HCT116 (cell line): ENCODE results near the gene MDP1. TPM values are rescaled to one million over a fixed set of nuclear protein-coding genes. Genes with fewer than 3 reads are reported as not detected.

Source experiments
- ATAC-seq: fragments of 200-7000 bp; cut with Tn5 transposase; 2 replicates; pipeline ENCODE4 v1.9.1; 2020; ENCODE audit warnings: mild to moderate bottlenecking, moderate library complexity
- BruUV-seq: library from RNA; stranded (reverse); fragments of 400-500 nt; replicated peaks from 2 replicates; lab custom pipeline; 2021; lab: Mats Ljungman, UMichigan
- CTCF ChIA-PET: fragments of 300-600 bp; sonication (Branson Sonifier 250); formaldehyde crosslinking; loops from one replicate; lab custom pipeline; 2021; ENCODE audit warnings: antibody characterized with exemption; lab: Charles Lee
- POLR2A ChIA-PET: fragments of 300-600, 350-600 bp; sonication (Branson Sonifier 250); formaldehyde crosslinking; loops from one replicate; lab custom pipeline; 2021; ENCODE audit warnings: antibody characterized with exemption; lab: Charles Lee
- RAD21 ChIA-PET, 2 experiments: fragments of 300-600 bp; sonication (Branson Sonifier 250); formaldehyde crosslinking; loops; one replicate each; lab custom pipeline; 2023; ENCODE audit warnings: low total read pairs in 2 of 2; ENCODE audit not compliant: uncharacterized antibody in 2 of 2, unreplicated experiment in 2 of 2, low non-redundant PET in 1 of 2; lab: Charles Lee
- DNase-seq: peaks from one replicate; pipeline ENCODE4 v3.0.0-alpha.2; 2010; ENCODE audit warnings: low read depth, low spot score
- H2AFZ ChIP-seq: fragments of 200-600 bp; shearing (Covaris generic), sonication (generic); 2 replicates; pipeline ENCODE4 v1.6.1; 2017; ENCODE audit warnings: low read depth, mixed run types, mixed read lengths, antibody characterized with exemption, low read length; ENCODE audit not compliant: poor library complexity, severe bottlenecking
- H3K27ac ChIP-seq: 2 replicates; pipeline ENCODE4 v1.5.1; 2012; ENCODE audit warnings: low read depth, low read length
- H3K27me3 ChIP-seq: fragments of 200-600 bp; sonication (generic); 2 replicates; pipeline ENCODE4 v1.6.1; 2016; ENCODE audit warnings: mixed run types, low read length, mixed read lengths; ENCODE audit not compliant: insufficient read depth
- H3K36me3 ChIP-seq, 2 experiments: fragments of 200-500 bp in 1 of 2; fragments of 200-600 bp in 1 of 2; sonication (Bioruptor generic) in 1 of 2; sonication (generic) in 1 of 2; 2 replicates each; pipeline versions ENCODE4 v1.5.1 to v1.6.1; 2014 to 2016; ENCODE audit warnings: low read length in 2 of 2, inconsistent platforms in 1 of 2, mixed read lengths in 1 of 2, mixed run types in 1 of 2; ENCODE audit not compliant: insufficient read depth in 2 of 2, control insufficient read depth in 1 of 2
- H3K4me1 ChIP-seq, 2 experiments: fragments of 200-600 bp in 1 of 2; sonication (generic) in 1 of 2; 2 replicates each; pipeline versions ENCODE4 v1.5.1 to v1.6.1; 2012 to 2017; ENCODE audit warnings: low read length in 2 of 2, inconsistent platforms in 1 of 2, mild to moderate bottlenecking in 1 of 2, mixed read lengths in 1 of 2, mixed run types in 1 of 2, moderate library complexity in 1 of 2; ENCODE audit not compliant: insufficient read depth in 2 of 2, control insufficient read depth in 1 of 2
- H3K4me2 ChIP-seq: fragments of 200-600 bp; sonication (generic); 2 replicates; pipeline ENCODE4 v1.6.1; 2017; ENCODE audit warnings: mixed run types, low read length, mixed read lengths
- H3K4me3 ChIP-seq, 2 experiments: fragments of 200-600 bp in 1 of 2; sonication (generic) in 1 of 2; replicated peaks in 1 of 2; 2 replicates each; pipeline ENCODE4 v1.5.1; 2011 to 2016; ENCODE audit warnings: low read length in 2 of 2, control low read depth in 1 of 2, low read depth in 1 of 2, mild to moderate bottlenecking in 1 of 2, mixed read lengths in 1 of 2, mixed run types in 1 of 2
- H3K79me2 ChIP-seq: fragments of 200-600 bp; sonication (generic); 2 replicates; pipeline ENCODE4 v1.6.1; 2017; ENCODE audit warnings: mild to moderate bottlenecking, mixed run types, low read length, moderate library complexity, mixed read lengths; ENCODE audit not compliant: insufficient read depth
- H3K9ac ChIP-seq: fragments of 200-600 bp; sonication (generic); 2 replicates; pipeline ENCODE4 v1.6.1; 2016; ENCODE audit warnings: low read length, mixed read lengths
- H3K9me2 ChIP-seq: fragments of 200-600 bp; sonication (generic), shearing (Covaris generic); 2 replicates; pipeline ENCODE4 v1.6.1; 2017; ENCODE audit warnings: mixed run types, mild to moderate bottlenecking, moderate library complexity; ENCODE audit not compliant: insufficient read depth
- H3K9me3 ChIP-seq, 2 experiments: fragments of 200-500 bp in 1 of 2; fragments of 200-600 bp in 1 of 2; sonication (Bioruptor generic) in 1 of 2; sonication (generic) in 1 of 2; 2 replicates each; pipeline ENCODE4 v1.6.1; 2014 to 2017; ENCODE audit warnings: low read length in 2 of 2, mixed read lengths in 2 of 2, inconsistent platforms in 1 of 2, low read depth in 1 of 2, mild to moderate bottlenecking in 1 of 2, mixed run types in 1 of 2, moderate library complexity in 1 of 2; ENCODE audit not compliant: control insufficient read depth in 1 of 2, insufficient read depth in 1 of 2
- H4K20me1 ChIP-seq: fragments of 200-600 bp; sonication (generic), shearing (Covaris generic); 2 replicates; pipeline ENCODE4 v1.6.1; 2017; ENCODE audit warnings: mixed run types, mild to moderate bottlenecking, moderate library complexity; ENCODE audit not compliant: insufficient read depth
- YY1 ChIP-seq: IDR thresholded peaks from 2 replicates; pipeline ENCODE4 v1.6.1; 2011; ENCODE audit warnings: low read length, low read depth, moderate library complexity, mild to moderate bottlenecking; ENCODE audit not compliant: insufficient replicate concordance; ENCODE audit errors: extremely low read depth
- intact Hi-C: fragments of 100-400 bp; cut with micrococcal nuclease; formaldehyde crosslinking; loops from 2 replicates; pipeline ENCODE4 v1.10.0; 2022
- total RNA-seq: library from RNA; stranded (reverse); gene quantifications from one replicate; pipeline ENCODE4 v1.2.1, GENCODE V29; 2021; ENCODE audit not compliant: unreplicated experiment
- TF ChIP-seq, protein P1 (sequence below): IDR thresholded peaks from 2 replicates; pipeline ENCODE4 v1.6.1; 2012; ENCODE audit warnings: low read depth
- TF ChIP-seq, protein P2 (sequence below): IDR thresholded peaks from 2 replicates; pipeline ENCODE4 v1.6.1; 2011; ENCODE audit warnings: mild to moderate bottlenecking, low read length, moderate library complexity; ENCODE audit not compliant: insufficient replicate concordance; ENCODE audit errors: extremely low read depth

MDP1 gene
- total RNA-seq, 1 experiment from 2014 or later, result 15.9 TPM

DNA sequence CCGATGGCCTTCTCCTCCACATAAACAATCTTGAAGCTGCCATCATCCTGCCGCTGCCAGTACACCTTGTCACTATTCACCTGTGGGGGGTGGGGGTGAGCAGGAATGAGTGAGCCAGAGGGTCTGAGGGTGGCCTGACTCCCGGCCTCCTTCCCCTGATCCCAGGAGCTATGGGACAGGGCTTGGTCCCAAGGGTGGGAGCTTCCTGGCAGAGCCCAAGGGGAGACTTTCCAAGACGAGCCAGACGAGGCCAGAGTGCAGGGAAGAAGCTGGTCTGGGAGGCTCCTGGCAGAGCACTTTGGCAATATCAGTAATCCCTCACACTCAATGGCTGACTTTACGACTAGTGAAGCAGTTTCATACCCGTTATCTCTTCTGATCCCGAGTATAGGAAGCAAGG, 39.6 kb upstream of the MDP1 start:
- intact Hi-C loops, result no loop called here
- Histone ChIP-seq H3K27me3 (no peaks in the 10 kb centered on the region), H3K79me2 (no peaks in the 10 kb centered on the region), H3K4me1 (peaks cover 10 to 19% of the 10 kb centered on the region in 2 experiments), H3K9me3 (no peaks in the 10 kb centered on the region), H3K9ac (no peak overlapping the region), H4K20me1 (no peaks in the 10 kb centered on the region), H3K4me2 (no peak overlapping the region), H2AFZ (no peak overlapping the region), H3K4me3 (no peak overlapping the region), H3K36me3 (no peaks in the 10 kb centered on the region; a peak in 1 of 4 replicates), H3K27ac (no peak overlapping the region), H3K9me2 (no peaks in the 10 kb centered on the region)
- no TSS peak for BruUV-seq
- RAD21 ChIA-PET, result no interaction called here
- POLR2A ChIA-PET, result no interaction called here
- ATAC-seq (no peak), DNase-seq (no peak)
- TF ChIP-seq, protein P1, sequence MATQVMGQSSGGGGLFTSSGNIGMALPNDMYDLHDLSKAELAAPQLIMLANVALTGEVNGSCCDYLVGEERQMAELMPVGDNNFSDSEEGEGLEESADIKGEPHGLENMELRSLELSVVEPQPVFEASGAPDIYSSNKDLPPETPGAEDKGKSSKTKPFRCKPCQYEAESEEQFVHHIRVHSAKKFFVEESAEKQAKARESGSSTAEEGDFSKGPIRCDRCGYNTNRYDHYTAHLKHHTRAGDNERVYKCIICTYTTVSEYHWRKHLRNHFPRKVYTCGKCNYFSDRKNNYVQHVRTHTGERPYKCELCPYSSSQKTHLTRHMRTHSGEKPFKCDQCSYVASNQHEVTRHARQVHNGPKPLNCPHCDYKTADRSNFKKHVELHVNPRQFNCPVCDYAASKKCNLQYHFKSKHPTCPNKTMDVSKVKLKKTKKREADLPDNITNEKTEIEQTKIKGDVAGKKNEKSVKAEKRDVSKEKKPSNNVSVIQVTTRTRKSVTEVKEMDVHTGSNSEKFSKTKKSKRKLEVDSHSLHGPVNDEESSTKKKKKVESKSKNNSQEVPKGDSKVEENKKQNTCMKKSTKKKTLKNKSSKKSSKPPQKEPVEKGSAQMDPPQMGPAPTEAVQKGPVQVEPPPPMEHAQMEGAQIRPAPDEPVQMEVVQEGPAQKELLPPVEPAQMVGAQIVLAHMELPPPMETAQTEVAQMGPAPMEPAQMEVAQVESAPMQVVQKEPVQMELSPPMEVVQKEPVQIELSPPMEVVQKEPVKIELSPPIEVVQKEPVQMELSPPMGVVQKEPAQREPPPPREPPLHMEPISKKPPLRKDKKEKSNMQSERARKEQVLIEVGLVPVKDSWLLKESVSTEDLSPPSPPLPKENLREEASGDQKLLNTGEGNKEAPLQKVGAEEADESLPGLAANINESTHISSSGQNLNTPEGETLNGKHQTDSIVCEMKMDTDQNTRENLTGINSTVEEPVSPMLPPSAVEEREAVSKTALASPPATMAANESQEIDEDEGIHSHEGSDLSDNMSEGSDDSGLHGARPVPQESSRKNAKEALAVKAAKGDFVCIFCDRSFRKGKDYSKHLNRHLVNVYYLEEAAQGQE, result no peak
- CTCF ChIA-PET, result no interaction called here

DNA sequence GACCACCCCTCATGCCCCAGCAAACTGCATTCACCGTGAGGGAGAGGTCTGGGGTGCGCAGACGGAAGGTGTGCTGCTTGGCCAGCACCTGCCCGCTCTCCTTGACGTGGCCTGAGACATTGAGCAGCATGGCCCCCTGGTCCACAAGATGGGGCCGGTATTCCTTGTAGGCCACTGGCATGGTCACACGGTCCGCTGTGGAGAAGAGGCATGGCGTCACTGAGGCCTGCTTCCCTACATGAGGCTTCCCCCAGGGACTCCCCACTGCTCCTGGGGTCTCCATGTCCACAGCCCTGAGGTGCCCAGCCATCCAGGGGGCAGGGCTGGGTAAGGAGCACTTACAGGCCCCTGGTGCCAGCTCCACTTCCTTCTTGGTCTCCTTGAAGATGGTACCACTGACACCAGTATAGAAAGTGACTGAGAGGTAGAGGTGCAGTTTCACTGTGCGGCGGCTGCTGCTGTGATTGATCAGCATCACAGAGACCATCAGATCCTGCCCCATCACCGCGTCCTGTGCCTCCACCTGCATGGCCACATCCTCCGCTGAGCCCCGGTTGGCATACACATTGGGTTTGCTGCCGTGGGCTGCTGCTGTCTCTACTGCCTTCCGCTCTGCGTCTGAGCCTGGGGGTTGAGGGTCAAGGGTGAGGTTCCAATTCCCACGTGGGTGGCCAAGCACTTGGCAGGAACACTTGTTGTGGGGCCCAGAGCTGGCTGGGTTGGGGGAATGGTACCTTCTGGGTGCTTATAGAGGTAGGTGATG, 38.9 kb upstream of the MDP1 start:
- POLR2A ChIA-PET, result no interaction called here
- CTCF ChIA-PET, result no interaction called here
- H3K36me3 ChIP-seq, result no peaks in the 10 kb centered on the region; a peak in 1 of 4 replicates

More for the DNA sequence above, 38.9 kb upstream of the MDP1 start:
- no peaks in the 10 kb centered on the region for H3K27me3 ChIP-seq
- no peaks in the 10 kb centered on the region for H3K9me3 ChIP-seq
- H2AFZ ChIP-seq, result no peak overlapping the region
- RAD21 ChIA-PET, result no interaction called here
- no peak overlapping the region for H3K4me2 ChIP-seq
- DNase-seq, result no peak
- no peak for ATAC-seq
- intact Hi-C loops, result no loop called here
- no peak overlapping the region for H3K27ac ChIP-seq
- H3K4me3 ChIP-seq, result no peak overlapping the region
- H4K20me1 ChIP-seq, result no peaks in the 10 kb centered on the region
- TF ChIP-seq YY1, result no peak
- TF ChIP-seq, protein P2, sequence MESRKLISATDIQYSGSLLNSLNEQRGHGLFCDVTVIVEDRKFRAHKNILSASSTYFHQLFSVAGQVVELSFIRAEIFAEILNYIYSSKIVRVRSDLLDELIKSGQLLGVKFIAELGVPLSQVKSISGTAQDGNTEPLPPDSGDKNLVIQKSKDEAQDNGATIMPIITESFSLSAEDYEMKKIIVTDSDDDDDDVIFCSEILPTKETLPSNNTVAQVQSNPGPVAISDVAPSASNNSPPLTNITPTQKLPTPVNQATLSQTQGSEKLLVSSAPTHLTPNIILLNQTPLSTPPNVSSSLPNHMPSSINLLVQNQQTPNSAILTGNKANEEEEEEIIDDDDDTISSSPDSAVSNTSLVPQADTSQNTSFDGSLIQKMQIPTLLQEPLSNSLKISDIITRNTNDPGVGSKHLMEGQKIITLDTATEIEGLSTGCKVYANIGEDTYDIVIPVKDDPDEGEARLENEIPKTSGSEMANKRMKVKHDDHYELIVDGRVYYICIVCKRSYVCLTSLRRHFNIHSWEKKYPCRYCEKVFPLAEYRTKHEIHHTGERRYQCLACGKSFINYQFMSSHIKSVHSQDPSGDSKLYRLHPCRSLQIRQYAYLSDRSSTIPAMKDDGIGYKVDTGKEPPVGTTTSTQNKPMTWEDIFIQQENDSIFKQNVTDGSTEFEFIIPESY, result no peak
- peaks cover 10 to 17% of the 10 kb centered on the region in 2 experiments for H3K4me1 ChIP-seq
- no TSS peak for BruUV-seq
- no peaks in the 10 kb centered on the region for H3K9me2 ChIP-seq
- no peaks in the 10 kb centered on the region for H3K79me2 ChIP-seq
- no peak overlapping the region for H3K9ac ChIP-seq
